AG09309 (cell line): ENCODE data around the gene HRH4.

Source experiments
- DNase-seq: peaks from one replicate; pipeline ENCODE4 v3.0.0-alpha.2; 2010; ENCODE audit warnings: low read depth
- H3K4me3 ChIP-seq: 2 replicates; pipeline ENCODE4 v1.5.1; 2011; ENCODE audit warnings: mild to moderate bottlenecking, low read depth, low read length, moderate library complexity; ENCODE audit not compliant: control insufficient read depth
- CTCF ChIP-seq: IDR thresholded peaks from 2 replicates; pipeline ENCODE4 v1.5.1; 2011; ENCODE audit warnings: mild to moderate bottlenecking, low read depth, low read length, inconsistent platforms; ENCODE audit not compliant: insufficient read depth, control insufficient read depth; ENCODE audit errors: missing control alignments

The HRH4 gene

GRCh38 chr18:24472591-24472990 lies 12.2 kb downstream of the HRH4 start:
- TF ChIP-seq CTCF = no peak
- no peak overlapping the region for H3K4me3 ChIP-seq
- no peak for DNase-seq

DNA sequence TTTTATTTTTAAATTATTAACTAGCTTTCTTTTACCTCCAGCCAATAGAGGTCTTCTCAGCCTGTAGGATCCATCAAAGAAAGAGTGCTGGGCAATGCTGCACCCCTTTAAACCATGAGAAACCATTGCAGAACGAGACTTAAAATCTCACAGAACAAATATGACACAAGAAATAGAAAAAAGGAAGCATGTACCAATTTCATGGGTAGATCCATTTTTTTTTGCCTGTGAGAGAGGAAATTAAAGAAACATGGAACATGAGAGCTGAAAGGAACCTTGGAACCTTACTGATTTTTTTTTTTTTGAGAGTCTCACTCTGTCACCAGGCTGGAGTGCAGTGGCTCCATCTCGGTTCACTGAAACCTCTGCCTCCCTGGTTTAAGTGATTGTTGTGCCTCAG lies 14.0 kb downstream of the HRH4 start:
- no peak overlapping the region for H3K4me3 ChIP-seq
- no peak for TF ChIP-seq CTCF
- DNase-seq = no peak

GRCh38 chr18:24475926-24476589 lies 15.6 kb downstream of the HRH4 start:
- TF ChIP-seq CTCF = no peak
- H3K4me3 ChIP-seq = no peak overlapping the region
- DNase-seq = no peak

DNA sequence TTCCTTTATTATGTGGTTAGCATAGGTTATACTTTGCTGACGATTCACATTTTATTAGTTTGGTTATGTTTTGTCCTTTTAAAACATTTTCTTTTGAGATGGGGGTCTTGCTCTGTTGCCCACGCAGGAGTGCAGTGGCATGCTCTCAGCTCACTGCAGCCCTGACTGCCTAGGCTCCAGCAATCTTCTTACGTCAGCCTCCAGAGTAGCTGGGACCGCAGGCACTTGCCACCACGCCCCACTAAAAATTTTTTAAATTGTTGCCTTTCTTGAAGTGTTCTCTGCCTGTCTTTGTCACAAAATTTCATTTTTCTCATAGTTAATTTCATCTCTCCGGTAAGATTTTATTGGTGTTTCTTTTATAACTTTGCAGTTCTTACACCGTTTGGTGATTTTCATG lies 18.9 kb downstream of the HRH4 start:
- TF ChIP-seq CTCF = no peak
- H3K4me3 ChIP-seq = no peak overlapping the region

GRCh38 chr18:24482821-24483220 lies 22.4 kb downstream of the HRH4 start:
- H3K4me3 ChIP-seq = no peak overlapping the region
- TF ChIP-seq CTCF = no peak
- DNase-seq = no peak

More for the DNA sequence above, 18.9 kb downstream of the HRH4 start:
- DNase-seq = no peak

GRCh38 chr18:24485681-24486080 lies 25.2 kb downstream of the HRH4 start:
- no peak overlapping the region for H3K4me3 ChIP-seq
- no peak for DNase-seq
- no peak for TF ChIP-seq CTCF
